Hepatocyte (in vitro differentiated cells): ENCODE measurements around the gene NXN. TPM values are rescaled to one million over a fixed set of nuclear protein-coding genes. Genes with fewer than 3 reads are reported as not detected.
"Not testable (repeated sequence)": the region's sequence is repeated elsewhere in the genome, so short reads cannot be mapped to it uniquely, and the experiment has no call there.

ENCODE experiments used
- DNase-seq: peaks from one replicate; pipeline ENCODE4 v3.0.0-alpha.2; 2016; ENCODE audit warnings: low spot score
- H2AFZ ChIP-seq: fragments of 200-600 bp; sonication (generic); 2 replicates; pipeline ENCODE4 v1.6.0; 2016; ENCODE audit warnings: antibody characterized with exemption, mild to moderate bottlenecking
- H3K27ac ChIP-seq: fragments of 200-600 bp; sonication (generic); 2 replicates; pipeline ENCODE4 v1.5.1; 2016; ENCODE audit warnings: mild to moderate bottlenecking
- H3K27me3 ChIP-seq: fragments of 200-600 bp; sonication (generic); 2 replicates; pipeline ENCODE4 v1.6.1; 2016
- H3K36me3 ChIP-seq: fragments of 200-600 bp; sonication (generic); replicated peaks from 2 replicates; pipeline ENCODE4 v1.5.1; 2016; ENCODE audit warnings: low read depth; ENCODE audit not compliant: insufficient read depth
- H3K4me1 ChIP-seq: fragments of 200-600 bp; sonication (generic); 2 replicates; pipeline ENCODE4 v1.5.1; 2016; ENCODE audit warnings: mild to moderate bottlenecking, moderate library complexity; ENCODE audit not compliant: insufficient read depth
- H3K4me2 ChIP-seq: fragments of 200-600 bp; sonication (generic); 2 replicates; pipeline ENCODE4 v1.6.0; 2016
- H3K4me3 ChIP-seq: fragments of 200-600 bp; sonication (generic); 2 replicates; pipeline ENCODE4 v1.5.1; 2016; ENCODE audit warnings: mild to moderate bottlenecking
- H3K79me2 ChIP-seq: fragments of 200-600 bp; sonication (generic); 2 replicates; pipeline ENCODE4 v1.6.0; 2017; ENCODE audit warnings: mild to moderate bottlenecking
- H3K9me2 ChIP-seq: fragments of 200-600 bp; sonication (generic); replicated peaks from 2 replicates; pipeline ENCODE4 v1.6.0; 2017; ENCODE audit warnings: mild to moderate bottlenecking; ENCODE audit not compliant: insufficient read depth
- H3K9me3 ChIP-seq: fragments of 200-600 bp; sonication (generic); 2 replicates; pipeline ENCODE4 v1.5.1; 2016; ENCODE audit warnings: low read depth, mild to moderate bottlenecking
- H4K20me1 ChIP-seq: fragments of 200-600 bp; sonication (generic); 2 replicates; pipeline ENCODE4 v1.6.0; 2016; ENCODE audit warnings: mild to moderate bottlenecking; ENCODE audit not compliant: insufficient read depth, poor library complexity, severe bottlenecking
- EZH2 ChIP-seq: fragments of 200-600 bp; sonication (generic); IDR thresholded peaks from 2 replicates; pipeline ENCODE4 v1.6.1; 2016; ENCODE audit warnings: antibody characterized with exemption, mild to moderate bottlenecking, borderline replicate concordance
- EZH2phosphoT487 ChIP-seq: fragments of 200-600 bp; sonication (generic); IDR thresholded peaks from one replicate; pipeline ENCODE4 v1.6.1; 2018; ENCODE audit warnings: antibody characterized with exemption, mild to moderate bottlenecking, low read depth, moderate library complexity; ENCODE audit not compliant: unreplicated experiment, severe bottlenecking
- WGBS: methylation state at CpG from one replicate; pipeline ENCODE4 v1.1.6; 2016; ENCODE audit warnings: low lambda C conversion rate; ENCODE audit errors: missing lambda C conversion rate; 5-methylcytosine and 5-hydroxymethylcytosine counted together
- polyA plus RNA-seq: library from polyadenylated mRNA; unstranded; fragments of >200 nt; fragmentation: Nextera tagmentation; extraction: Ambion mirVana; gene quantifications from 2 replicates; pipeline ENCODE4 v1.2.1, GENCODE V29; 2016
- total RNA-seq: library from RNA; depleted of rRNA; stranded (reverse); fragments of >200 nt; gene quantifications from 2 replicates; pipeline ENCODE4 v1.2.3, GENCODE V29; 2014
- TF ChIP-seq, protein P1 (sequence below): fragments of 200-600 bp; sonication (generic); IDR thresholded peaks from 2 replicates; pipeline ENCODE4 v1.5.1; 2016; ENCODE audit warnings: antibody characterized with exemption, mild to moderate bottlenecking; ENCODE audit not compliant: poor library complexity

Gene NXN
- total and polyA plus RNA-seq, 2 experiments from 2014 or later: 55.0 to 74.1 TPM

GRCh38 chr17:913207-913606, 66.4 kb downstream of the NXN start:
- no peaks in the 10 kb centered on the region for H3K9me2 ChIP-seq
- no peaks in the 10 kb centered on the region for H3K9me3 ChIP-seq
- 70% methylated on average over 7 of the region's 7 CpGs for WGBS
- H3K79me2 ChIP-seq: peaks cover 63% of the 10 kb centered on the region
- H3K27me3 ChIP-seq: no peaks in the 10 kb centered on the region
- no peaks in the 10 kb centered on the region for H3K36me3 ChIP-seq
- H3K27ac ChIP-seq: peak overlapping the region; percentile 3
- H3K4me3 ChIP-seq: no peak overlapping the region
- no peak overlapping the region for H3K4me2 ChIP-seq
- no peak overlapping the region for H2AFZ ChIP-seq
- TF ChIP-seq, protein P1, sequence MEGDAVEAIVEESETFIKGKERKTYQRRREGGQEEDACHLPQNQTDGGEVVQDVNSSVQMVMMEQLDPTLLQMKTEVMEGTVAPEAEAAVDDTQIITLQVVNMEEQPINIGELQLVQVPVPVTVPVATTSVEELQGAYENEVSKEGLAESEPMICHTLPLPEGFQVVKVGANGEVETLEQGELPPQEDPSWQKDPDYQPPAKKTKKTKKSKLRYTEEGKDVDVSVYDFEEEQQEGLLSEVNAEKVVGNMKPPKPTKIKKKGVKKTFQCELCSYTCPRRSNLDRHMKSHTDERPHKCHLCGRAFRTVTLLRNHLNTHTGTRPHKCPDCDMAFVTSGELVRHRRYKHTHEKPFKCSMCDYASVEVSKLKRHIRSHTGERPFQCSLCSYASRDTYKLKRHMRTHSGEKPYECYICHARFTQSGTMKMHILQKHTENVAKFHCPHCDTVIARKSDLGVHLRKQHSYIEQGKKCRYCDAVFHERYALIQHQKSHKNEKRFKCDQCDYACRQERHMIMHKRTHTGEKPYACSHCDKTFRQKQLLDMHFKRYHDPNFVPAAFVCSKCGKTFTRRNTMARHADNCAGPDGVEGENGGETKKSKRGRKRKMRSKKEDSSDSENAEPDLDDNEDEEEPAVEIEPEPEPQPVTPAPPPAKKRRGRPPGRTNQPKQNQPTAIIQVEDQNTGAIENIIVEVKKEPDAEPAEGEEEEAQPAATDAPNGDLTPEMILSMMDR: no peak
- TF ChIP-seq EZH2 (no peak), EZH2phosphoT487 (no peak)
- peaks cover 37% of the 10 kb centered on the region for H3K4me1 ChIP-seq
- no peak for DNase-seq
- no peaks in the 10 kb centered on the region for H4K20me1 ChIP-seq

- no peak for DNase-seq
- no peaks in the 10 kb centered on the region for H3K9me3 ChIP-seq
- WGBS: 83% methylated on average over 24 of the region's 24 CpGs
- H3K27ac ChIP-seq: peak overlapping the region; percentile 50
- H3K4me2 ChIP-seq: no peak overlapping the region
- no peaks in the 10 kb centered on the region for H3K36me3 ChIP-seq
- H3K4me3 ChIP-seq: no peak overlapping the region
- peaks cover 39% of the 10 kb centered on the region for H3K4me1 ChIP-seq
- no peak overlapping the region for H2AFZ ChIP-seq
- no peaks in the 10 kb centered on the region for H3K27me3 ChIP-seq
- H4K20me1 ChIP-seq: no peaks in the 10 kb centered on the region
- TF ChIP-seq EZH2 (no peak), EZH2phosphoT487 (no peak)
- TF ChIP-seq, protein P1: no peak
- peaks cover 76% of the 10 kb centered on the region for H3K79me2 ChIP-seq
- no peaks in the 10 kb centered on the region for H3K9me2 ChIP-seq
These were observed 69.8 kb downstream of the NXN start for GRCh38 chr17:909642-910323.

- no peak for DNase-seq
- Histone ChIP-seq H3K9me2 (no peaks in the 10 kb centered on the region), H2AFZ (no peak overlapping the region), H3K27ac (no peak overlapping the region), H3K9me3 (no peaks in the 10 kb centered on the region), H4K20me1 (no peaks in the 10 kb centered on the region), H3K79me2 (peaks cover 79% of the 10 kb centered on the region), H3K27me3 (no peaks in the 10 kb centered on the region), H3K36me3 (no peaks in the 10 kb centered on the region), H3K4me2 (no peak overlapping the region), H3K4me1 (peaks cover 38% of the 10 kb centered on the region), H3K4me3 (no peak overlapping the region)
- TF ChIP-seq EZH2phosphoT487: no peak
- TF ChIP-seq, protein P1: no peak
- no peak for TF ChIP-seq EZH2
- 85% methylated on average over 6 of the region's 6 CpGs for WGBS
These were observed 71.9 kb downstream of the NXN start for GRCh38 chr17:907725-908124.

DNA sequence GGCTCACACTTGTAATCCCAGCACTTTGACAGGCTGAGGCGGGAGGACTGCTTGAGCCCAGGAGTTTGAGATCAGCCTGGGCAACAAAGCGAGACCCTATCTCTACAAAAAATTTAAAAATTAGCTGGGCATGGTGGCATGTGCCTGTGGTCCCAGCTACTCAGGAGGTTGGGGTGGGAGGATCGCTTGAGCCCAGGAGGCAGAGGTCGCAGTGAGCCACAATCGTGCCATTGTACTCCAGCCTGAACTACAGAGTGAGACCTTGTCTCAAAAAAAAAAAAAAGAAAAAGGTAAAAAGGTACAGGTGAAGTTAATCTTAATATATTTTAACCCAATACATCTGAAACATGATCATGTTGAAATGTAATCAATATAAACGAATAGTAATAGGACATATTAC, 73.9 kb downstream of the NXN start:
- 95% methylated on average over 6 of the region's 6 CpGs for WGBS
- H3K36me3 ChIP-seq, H3K9me3 ChIP-seq, H2AFZ ChIP-seq, DNase-seq, H4K20me1 ChIP-seq, H3K27me3 ChIP-seq, H3K4me2 ChIP-seq, H3K9me2 ChIP-seq, H3K4me3 ChIP-seq: not testable (repeated sequence)
- peaks cover 30% of the 10 kb centered on the region for H3K4me1 ChIP-seq
- peaks cover 82% of the 10 kb centered on the region for H3K79me2 ChIP-seq
- peak overlapping the region; percentile 27 for H3K27ac ChIP-seq
